Smooth muscle cell (in vitro differentiated cells): ENCODE results near the gene SND1. TPM values are rescaled to one million over a fixed set of nuclear protein-coding genes. Genes with fewer than 3 reads are reported as not detected.

Experiments used
- DNase-seq: peaks from one replicate; lab custom pipeline; 2025; ENCODE audit not compliant: unreplicated experiment; lab: John Stamatoyannopoulos, UW
- H2AFZ ChIP-seq: fragments of 200-600 bp; sonication (generic); 2 replicates; pipeline ENCODE4 v1.6.0; 2016; ENCODE audit warnings: antibody characterized with exemption, low read depth, mild to moderate bottlenecking
- H3F3A ChIP-seq: fragments of 200-600 bp; sonication (generic); 2 replicates; pipeline ENCODE4 v1.6.0; 2017; ENCODE audit warnings: antibody characterized with exemption, low read depth
- H3K27ac ChIP-seq: fragments of 200-600 bp; sonication (generic); 2 replicates; pipeline ENCODE4 v1.5.1; 2016; ENCODE audit warnings: low read depth, mild to moderate bottlenecking
- H3K27me3 ChIP-seq: fragments of 200-600 bp; sonication (generic); 2 replicates; pipeline ENCODE4 v1.6.1; 2016; ENCODE audit warnings: low read depth, mild to moderate bottlenecking
- H3K36me3 ChIP-seq: fragments of 200-600 bp; sonication (generic); 2 replicates; pipeline ENCODE4 v1.5.1; 2016; ENCODE audit warnings: low read depth
- H3K4me1 ChIP-seq: fragments of 200-600 bp; sonication (generic); 2 replicates; pipeline ENCODE4 v1.5.1; 2016; ENCODE audit warnings: low read depth
- H3K4me2 ChIP-seq: fragments of 200-600 bp; sonication (generic); 2 replicates; pipeline ENCODE4 v1.6.0; 2016; ENCODE audit warnings: mild to moderate bottlenecking
- H3K4me3 ChIP-seq: fragments of 200-600 bp; sonication (generic); 2 replicates; pipeline ENCODE4 v1.5.1; 2016; ENCODE audit warnings: mild to moderate bottlenecking
- H3K79me2 ChIP-seq: fragments of 200-600 bp; sonication (generic); 2 replicates; pipeline ENCODE4 v1.6.0; 2016; ENCODE audit warnings: low read depth, mild to moderate bottlenecking
- H3K9ac ChIP-seq: fragments of 200-600 bp; sonication (generic); 2 replicates; pipeline ENCODE4 v1.6.0; 2016; ENCODE audit warnings: low read depth
- H3K9me3 ChIP-seq: fragments of 200-600 bp; sonication (generic); replicated peaks from 2 replicates; pipeline ENCODE4 v1.5.1; 2016; ENCODE audit warnings: low read depth
- H4K20me1 ChIP-seq: fragments of 200-600 bp; sonication (generic); 2 replicates; pipeline ENCODE4 v1.6.0; 2016; ENCODE audit warnings: low read depth
- WGBS: methylation state at CpG from one replicate; pipeline ENCODE4 v1.1.7; 2016; ENCODE audit warnings: low lambda C conversion rate; 5-methylcytosine and 5-hydroxymethylcytosine counted together
- polyA plus RNA-seq: library from polyadenylated mRNA; unstranded; fragments of >200 nt; fragmentation: Nextera tagmentation; extraction: Ambion mirVana; gene quantifications from 2 replicates; pipeline ENCODE4 v1.2.1, GENCODE V29; 2016
- total RNA-seq: library from RNA; depleted of rRNA; stranded (reverse); fragments of >200 nt; gene quantifications from 2 replicates; pipeline ENCODE4 v1.2.3, GENCODE V29; 2014
- TF ChIP-seq, protein P1 (sequence below): fragments of 200-600 bp; sonication (generic); IDR thresholded peaks from 2 replicates; pipeline ENCODE4 v1.5.1; 2017; ENCODE audit warnings: borderline replicate concordance, mild to moderate bottlenecking, antibody characterized with exemption; ENCODE audit not compliant: insufficient read depth, poor library complexity, severe bottlenecking

SND1 gene
- total and polyA plus RNA-seq, 2 experiments from 2014 or later, result 129 to 136 TPM

DNA sequence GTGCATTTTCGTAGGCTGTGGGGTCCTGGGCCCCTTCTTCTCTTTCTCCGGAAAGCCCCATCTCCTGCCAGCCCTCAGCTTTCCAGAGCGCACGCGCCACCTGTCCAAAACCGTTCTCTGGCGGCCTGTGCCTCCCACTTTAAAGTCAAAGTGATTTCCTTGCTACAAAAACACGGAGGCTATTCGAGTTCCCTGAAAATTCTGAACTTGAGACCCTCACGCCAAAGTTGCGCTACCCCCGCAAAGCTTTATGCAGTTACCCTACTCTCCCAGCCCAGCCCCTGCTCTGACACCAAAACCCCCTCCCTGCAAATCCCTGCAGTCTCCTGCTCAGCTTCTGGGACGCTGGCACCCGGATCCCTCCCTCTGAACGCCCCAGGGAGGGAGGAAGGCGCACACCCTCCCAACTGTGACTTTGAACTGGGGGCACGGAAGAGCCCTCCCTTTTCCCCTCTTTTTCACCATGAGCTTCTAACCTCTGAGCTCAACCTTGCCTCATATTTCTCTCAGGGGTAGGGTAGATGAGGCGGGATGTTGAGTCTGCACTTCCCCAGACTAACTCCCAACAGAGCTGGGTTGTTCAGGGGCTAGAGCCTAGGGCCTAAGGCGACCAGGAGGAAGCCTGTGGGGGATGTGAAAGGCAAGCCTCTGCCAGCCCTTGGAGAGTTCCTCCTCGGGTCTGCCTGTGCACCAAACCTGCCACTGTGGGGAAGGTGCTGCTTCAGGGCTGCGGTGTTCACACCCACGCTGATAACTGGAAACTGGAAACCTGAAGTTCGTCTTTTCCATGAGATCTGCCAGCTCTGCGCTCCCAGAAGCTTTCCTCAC lies 31.4 kb upstream of the SND1 start:
- Histone ChIP-seq H3K79me2 (no peaks in the 10 kb centered on the region), H3K27ac (no peak overlapping the region), H2AFZ (no peak overlapping the region), H3K4me2 (no peak overlapping the region), H3K9me3 (no peaks in the 10 kb centered on the region), H3K9ac (no peak overlapping the region), H3F3A (no peaks in the 10 kb centered on the region), H4K20me1 (no peaks in the 10 kb centered on the region), H3K4me1 (no peaks in the 10 kb centered on the region), H3K27me3 (peaks cover 95% of the 10 kb centered on the region), H3K4me3 (no peak overlapping the region), H3K36me3 (no peaks in the 10 kb centered on the region)
- 7% methylated on average over 21 of the region's 24 CpGs for WGBS
- TF ChIP-seq, protein P1, sequence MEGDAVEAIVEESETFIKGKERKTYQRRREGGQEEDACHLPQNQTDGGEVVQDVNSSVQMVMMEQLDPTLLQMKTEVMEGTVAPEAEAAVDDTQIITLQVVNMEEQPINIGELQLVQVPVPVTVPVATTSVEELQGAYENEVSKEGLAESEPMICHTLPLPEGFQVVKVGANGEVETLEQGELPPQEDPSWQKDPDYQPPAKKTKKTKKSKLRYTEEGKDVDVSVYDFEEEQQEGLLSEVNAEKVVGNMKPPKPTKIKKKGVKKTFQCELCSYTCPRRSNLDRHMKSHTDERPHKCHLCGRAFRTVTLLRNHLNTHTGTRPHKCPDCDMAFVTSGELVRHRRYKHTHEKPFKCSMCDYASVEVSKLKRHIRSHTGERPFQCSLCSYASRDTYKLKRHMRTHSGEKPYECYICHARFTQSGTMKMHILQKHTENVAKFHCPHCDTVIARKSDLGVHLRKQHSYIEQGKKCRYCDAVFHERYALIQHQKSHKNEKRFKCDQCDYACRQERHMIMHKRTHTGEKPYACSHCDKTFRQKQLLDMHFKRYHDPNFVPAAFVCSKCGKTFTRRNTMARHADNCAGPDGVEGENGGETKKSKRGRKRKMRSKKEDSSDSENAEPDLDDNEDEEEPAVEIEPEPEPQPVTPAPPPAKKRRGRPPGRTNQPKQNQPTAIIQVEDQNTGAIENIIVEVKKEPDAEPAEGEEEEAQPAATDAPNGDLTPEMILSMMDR, result no peak
- no peak for DNase-seq

DNA sequence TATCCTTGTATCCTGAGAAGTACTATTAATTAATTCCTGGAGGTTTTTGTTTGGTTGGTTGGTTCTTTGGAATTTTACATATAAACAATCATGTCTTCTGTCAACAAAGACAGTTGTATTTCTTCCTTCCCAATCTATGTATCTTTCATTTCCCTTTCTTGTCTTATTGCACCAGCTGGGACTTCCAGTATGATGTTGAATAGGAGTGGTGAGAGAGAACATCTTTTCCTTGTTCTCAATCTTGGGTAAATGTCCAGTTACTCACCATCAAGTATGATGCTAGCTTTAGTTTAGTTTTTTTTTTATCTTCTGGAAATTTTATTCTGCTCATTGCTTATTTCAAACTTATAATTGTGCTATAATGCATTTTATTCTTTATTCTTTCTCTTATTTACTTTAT lies 26.7 kb upstream of the SND1 start:
- TF ChIP-seq, protein P1, result no peak
- Histone ChIP-seq H2AFZ (no peak overlapping the region), H3F3A (no peaks in the 10 kb centered on the region), H3K36me3 (no peaks in the 10 kb centered on the region), H3K4me1 (no peaks in the 10 kb centered on the region), H3K79me2 (no peaks in the 10 kb centered on the region), H3K9me3 (no peaks in the 10 kb centered on the region), H3K27me3 (peaks cover 47% of the 10 kb centered on the region), H4K20me1 (no peaks in the 10 kb centered on the region), H3K4me2 (no peak overlapping the region), H3K9ac (no peak overlapping the region), H3K4me3 (no peak overlapping the region), H3K27ac (no peak overlapping the region)
- no peak for DNase-seq

DNA sequence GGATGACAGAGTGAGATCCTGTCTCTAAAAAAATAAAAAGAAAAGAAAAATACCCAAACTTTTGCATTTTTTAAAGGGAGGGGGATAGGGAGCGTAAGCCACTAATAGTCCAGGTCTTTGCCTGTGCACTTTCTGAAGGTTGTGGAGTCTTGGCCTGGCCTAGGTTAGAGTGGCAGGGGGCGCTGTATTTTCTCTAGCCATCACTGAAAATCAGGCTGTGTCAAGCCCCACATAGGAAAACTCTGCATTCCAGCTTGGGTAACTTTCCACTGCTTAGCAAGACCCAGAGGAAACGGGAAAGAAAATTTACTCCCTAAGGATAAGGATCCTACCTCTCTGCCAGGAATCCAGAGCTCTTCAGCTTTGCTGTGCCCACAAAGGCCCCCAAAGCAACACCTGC lies 23.5 kb upstream of the SND1 start:
- H3K4me3 ChIP-seq, result no peak overlapping the region
- H3K9me3 ChIP-seq, result no peaks in the 10 kb centered on the region
- no peak overlapping the region for H3K27ac ChIP-seq
- H3K27me3 ChIP-seq, result peaks cover 16% of the 10 kb centered on the region
- H3F3A ChIP-seq, result no peaks in the 10 kb centered on the region
- TF ChIP-seq, protein P1, result no peak
- 44% methylated on average over 3 of the region's 3 CpGs for WGBS
- no peak overlapping the region for H3K4me2 ChIP-seq
- H3K9ac ChIP-seq, result no peak overlapping the region
- no peaks in the 10 kb centered on the region for H3K36me3 ChIP-seq
- H4K20me1 ChIP-seq, result no peaks in the 10 kb centered on the region
- no peaks in the 10 kb centered on the region for H3K79me2 ChIP-seq
- no peaks in the 10 kb centered on the region for H3K4me1 ChIP-seq
- H2AFZ ChIP-seq, result no peak overlapping the region
- no peak for DNase-seq
